Fibroblast of lung (primary cell): ENCODE measurements around the gene SNAI3.
A peak's percentile ranks its signal among the peaks of the same experiment; 100 is the strongest.

Experiments
- CTCF ChIP-seq, 2 donors: IDR thresholded peaks in 1 of 2; conservative IDR thresholded peaks in 1 of 2; 1 replicate in 1 of 2; 2 replicates in 1 of 2; pipeline ENCODE4 v1.5.1; 2011 to 2012; ENCODE audit warnings: low read length in 2 of 2, control low read depth in 1 of 2, inconsistent platforms in 1 of 2, low read depth in 1 of 2, mild to moderate bottlenecking in 1 of 2
- EZH2 ChIP-seq: IDR thresholded peaks from 2 replicates; pipeline ENCODE4 v1.5.1; 2012; ENCODE audit warnings: low read length, control low read depth, mild to moderate bottlenecking; ENCODE audit errors: missing control alignments

- TF ChIP-seq CTCF (conservative IDR thresholded peaks at IDR 0.05 in 1 of 2, IDR thresholded peaks at IDR 0.05 in 1 of 2; ENCODE audit: low read depth in 1 of 2, low read length in 2 of 2) (no peak), EZH2 (peak; percentile 63)
These were observed 46.2 kb downstream of the SNAI3 start for GRCh38 chr16:88640039-88640495.
